K562 (cell line): ENCODE measurements around the gene EPHA4. TPM values are rescaled to one million over a fixed set of nuclear protein-coding genes. Genes with fewer than 3 reads are reported as not detected.

Experiments used
- ATAC-seq: fragments of 200-7000 bp; cut with Tn5 transposase; 3 replicates; pipeline ENCODE4 v1.9.1; 2020; ENCODE audit warnings: moderate library complexity
- BruUV-seq: library from RNA; stranded (reverse); fragments of 400-500 nt; replicated peaks from 2 replicates; lab custom pipeline; 2021; lab: Mats Ljungman, UMichigan
- CTCF ChIA-PET: fragments of 300-600 bp; formaldehyde crosslinking; extraction: SDS; loops from one replicate; lab custom pipeline; 2021; ENCODE audit warnings: low intra/inter-chr PET ratio; lab: Yijun Ruan, JAX
- POLR2A ChIA-PET: fragments of 300-600, 350-650 bp; sonication (Branson Sonifier 250); formaldehyde crosslinking; extraction: SDS; loops from one replicate; lab custom pipeline; 2021; ENCODE audit warnings: antibody characterized with exemption, inconsistent platforms; lab: Yijun Ruan, JAX
- DNase-seq, 4 experiments: peaks; one replicate each; pipeline versions ENCODE4 v3.0.0 to v3.0.0-alpha.2; 2011 to 2018; ENCODE audit warnings: low spot score in 3 of 4, mixed read lengths in 3 of 4; ENCODE audit errors: extremely low read depth in 1 of 4
- FAIRE-seq: peaks from 2 replicates; lab custom pipeline; 2011; peaks lifted over from hg19 to GRCh38; lab: Jason Lieb, UNC
- H2AFZ ChIP-seq: 2 replicates; pipeline ENCODE4 v1.6.0; 2011; ENCODE audit warnings: low read depth, low read length, control low read depth, inconsistent platforms
- H3K27ac ChIP-seq: fragments of 200-600 bp; 3 replicates; pipeline ENCODE4 v1.8.0; 2011; ENCODE audit warnings: low read depth, mild to moderate bottlenecking, control low read depth, inconsistent platforms, low read length, moderate library complexity, mixed read lengths; ENCODE audit errors: extremely low read depth
- H3K27me3 ChIP-seq, 2 experiments: fragments of 300-600 bp in 1 of 2; 2 replicates in 1 of 2; 3 replicates in 1 of 2; pipeline versions ENCODE4 v1.6.0 to v1.8.0; 2011; ENCODE audit warnings: inconsistent platforms in 2 of 2, low read length in 2 of 2, mild to moderate bottlenecking in 1 of 2, mixed read lengths in 1 of 2, moderate library complexity in 1 of 2; ENCODE audit not compliant: control insufficient read depth in 2 of 2, insufficient read depth in 2 of 2
- H3K36me3 ChIP-seq: fragments of 300-600 bp; 3 replicates; pipeline ENCODE4 v1.8.0; 2011; ENCODE audit warnings: mild to moderate bottlenecking, low read length, inconsistent platforms; ENCODE audit not compliant: control insufficient read depth, insufficient read depth
- H3K4me1 ChIP-seq, 2 experiments: fragments of 200-600 bp in 1 of 2; replicated peaks in 1 of 2; 2 replicates in 1 of 2; 3 replicates in 1 of 2; pipeline versions ENCODE4 v1.5.1 to v1.8.0; 2011; ENCODE audit warnings: inconsistent platforms in 2 of 2, low read length in 2 of 2, mild to moderate bottlenecking in 1 of 2, mixed read lengths in 1 of 2, moderate library complexity in 1 of 2; ENCODE audit not compliant: control insufficient read depth in 2 of 2, insufficient read depth in 2 of 2
- H3K4me2 ChIP-seq: 2 replicates; pipeline ENCODE4 v1.6.1; 2011; ENCODE audit warnings: low read length, control low read depth, inconsistent platforms, mixed read lengths; ENCODE audit not compliant: insufficient read depth
- H3K4me3 ChIP-seq: fragments of 200-600 bp; sonication (generic), shearing (Covaris generic); 2 replicates; pipeline ENCODE4 v1.5.1; 2016; ENCODE audit warnings: control low read depth, inconsistent platforms
- H3K79me2 ChIP-seq: fragments of 200-600 bp; 3 replicates; pipeline ENCODE4 v1.8.0; 2011; ENCODE audit warnings: low read length, inconsistent platforms; ENCODE audit not compliant: control insufficient read depth, insufficient read depth
- H3K9ac ChIP-seq, 2 experiments: 2 replicates each; pipeline versions ENCODE4 v1.6.0 to v1.6.1; 2011; ENCODE audit warnings: low read depth in 2 of 2, low read length in 2 of 2, control low read depth in 1 of 2, inconsistent platforms in 1 of 2, mild to moderate bottlenecking in 1 of 2, mixed read lengths in 1 of 2; ENCODE audit not compliant: insufficient read depth in 1 of 2
- H3K9me1 ChIP-seq: one replicate; pipeline ENCODE4 v1.6.0; 2011; ENCODE audit warnings: inconsistent platforms, mild to moderate bottlenecking, low read length, moderate library complexity; ENCODE audit not compliant: control insufficient read depth, insufficient read depth
- H3K9me3 ChIP-seq: replicated peaks from 2 replicates; pipeline ENCODE4 v1.5.1; 2011; ENCODE audit warnings: low read depth, low read length, inconsistent platforms; ENCODE audit not compliant: control insufficient read depth, insufficient read depth
- H4K20me1 ChIP-seq: replicated peaks from 2 replicates; pipeline ENCODE4 v1.6.1; 2011; ENCODE audit warnings: low read length, inconsistent platforms, mixed read lengths; ENCODE audit not compliant: control insufficient read depth, insufficient read depth
- DACH1 ChIP-seq: fragments of 450-650 bp; IDR thresholded peaks from 2 replicates; pipeline ENCODE4 v1.6.1; 2018; ENCODE audit not compliant: partially characterized antibody
- FOXK1 ChIP-seq: sonication (generic); formaldehyde crosslinking; IDR thresholded peaks from 2 replicates; pipeline ENCODE4 v1.8.0; 2022; ENCODE audit warnings: missing genetic modification reagents, mild to moderate bottlenecking, borderline replicate concordance
- IRF9 ChIP-seq: fragments of 450-650 bp; IDR thresholded peaks from 2 replicates; pipeline ENCODE4 v1.6.1; 2016; ENCODE audit warnings: missing biosample characterization, missing genetic modification characterization
- LARP7 ChIP-seq: fragments of 450-650 bp; IDR thresholded peaks from 2 replicates; pipeline ENCODE4 v1.6.1; 2016
- NR2F6 ChIP-seq: fragments of 450-650 bp; formaldehyde crosslinking; IDR thresholded peaks from 2 replicates; pipeline ENCODE4 v1.4.0; 2020; ENCODE audit warnings: mild to moderate bottlenecking
- RNF219 ChIP-seq: fragments of 250-450 bp; sonication (Bioruptor Pico); IDR thresholded peaks from 2 replicates; pipeline ENCODE4 v1.5.0; 2022; ENCODE audit warnings: mild to moderate bottlenecking
- SLC30A9 ChIP-seq: fragments of 250-450 bp; sonication (Bioruptor Pico); IDR thresholded peaks from 2 replicates; pipeline ENCODE4 v1.8.0; 2022; ENCODE audit warnings: mild to moderate bottlenecking, moderate library complexity
- TAF7 ChIP-seq: fragments of 450-650 bp; IDR thresholded peaks from 2 replicates; pipeline ENCODE4 v1.6.1; 2016; ENCODE audit warnings: missing genetic modification characterization, missing compliant biosample characterization
- TCF7 ChIP-seq: sonication (generic); IDR thresholded peaks from 2 replicates; pipeline ENCODE4 v1.6.1; 2016; ENCODE audit warnings: antibody characterized with exemption, borderline replicate concordance
- ZNF512 ChIP-seq: IDR thresholded peaks from 2 replicates; pipeline ENCODE4 v1.6.1; 2016; ENCODE audit warnings: missing genetic modification characterization, missing compliant biosample characterization
- ZNF551 ChIP-seq: fragments of 250-450 bp; sonication (Bioruptor Pico); IDR thresholded peaks from 2 replicates; pipeline ENCODE4 v1.5.0; 2021; ENCODE audit warnings: mild to moderate bottlenecking, moderate library complexity
- WGBS: fragments of 100-300 bp; shearing (Covaris generic); methylation state at CpG from one replicate; pipeline ENCODE4 v1.1.6; 2016; ENCODE audit warnings: low coverage, mixed read lengths; ENCODE audit not compliant: insufficient coverage; ENCODE audit errors: missing lambda C conversion rate; 5-methylcytosine and 5-hydroxymethylcytosine counted together
- in situ Hi-C: fragments of 300-500 bp; cut with MboI; formaldehyde crosslinking; loops from 4 replicates; pipeline ENCODE4 v1.15.0; 2018; ENCODE audit warnings: inconsistent platforms, mixed read lengths
- intact Hi-C: fragments of 100-400 bp; cut with micrococcal nuclease; formaldehyde crosslinking; loops from 2 replicates; pipeline ENCODE4 v1.14.2; 2022
- polyA plus RNA-seq, 8 experiments: library from polyadenylated mRNA; depleted of rRNA in 4 of 8; stranded (reverse) in 5 of 8; unstranded in 3 of 8; fragments of >200 nt; fragmentation: Nextera tagmentation in 2 of 8; fragmentation: Illumina TruSeq in 1 of 8; extraction: Ambion mirVana in 2 of 8; extraction: Trizol in 1 of 8; gene quantifications; 2 replicates each; pipeline versions ENCODE4 v1.2.1 to v1.2.3, GENCODE V29; 2011 to 2014; ENCODE audit warnings: inconsistent platforms in 1 of 8, missing spikeins in 1 of 8
- total RNA-seq, 7 experiments: library from RNA; depleted of rRNA in 6 of 7; stranded (reverse); fragments of >200 nt in 6 of 7; fragmentation: Illumina TruSeq in 2 of 7; extraction: Trizol in 2 of 7; gene quantifications; 2 replicates each; pipeline versions ENCODE4 v1.2.1 to v1.2.3, GENCODE V29; 2011 to 2021; ENCODE audit warnings: low replicate concordance in 1 of 7

EPHA4 gene
- total and polyA plus RNA-seq, 9 of the 15 experiments (the other 6 are each of a cell fraction or from before 2014, with no cell fraction given): 0.07 to 0.09 (median 0.07) TPM; not detected in 6

GRCh38 chr2:221571025-221571550 lies 1.0 kb downstream of the EPHA4 start:
- Histone ChIP-seq H3K4me3 (no peak overlapping the region), H2AFZ (no peak overlapping the region), H3K9ac (no peak overlapping the region), H3K79me2 (no peaks in the 10 kb centered on the region), H3K9me1 (no peaks in the 10 kb centered on the region), H3K9me3 (no peaks in the 10 kb centered on the region), H3K27me3 (no peaks in the 10 kb centered on the region; a peak in 1 of 5 replicates), H3K36me3 (no peaks in the 10 kb centered on the region), H3K27ac (no peak overlapping the region), H3K4me1 (peaks cover 0 to 25% of the 10 kb centered on the region in 2 experiments; a peak in 1 of 5 replicates), H4K20me1 (no peaks in the 10 kb centered on the region), H3K4me2 (no peak overlapping the region)
- FAIRE-seq (no peak), DNase-seq (no peak), ATAC-seq (no peak)
- intact Hi-C loops: loop anchor here (5.0 kb wide), 2 partner anchors 884 to 1834 kb away; no protein-coding TSS in a partner anchor
- in situ Hi-C loops: no loop called here
- ChIA-PET CTCF (no interaction called here), POLR2A (no interaction called here)
- WGBS: 28% methylated on average over 17 of the region's 41 CpGs
- no peak for TF ChIP-seq SLC30A9 (CRISPR knock-in tag)
- no peak for TF ChIP-seq IRF9 (tag)
- no peak for TF ChIP-seq TAF7 (tag)
- no peak for TF ChIP-seq RNF219
- TF ChIP-seq LARP7: no peak
- TF ChIP-seq DACH1: no peak
- TF ChIP-seq ZNF551: no peak
- TF ChIP-seq FOXK1: no peak
- TF ChIP-seq ZNF512 (tag): no peak
- TF ChIP-seq NR2F6 (CRISPR knock-in tag): no peak
- TF ChIP-seq TCF7: no peak
- BruUV-seq: no TSS peak
